HepG2 (cell line): ENCODE data around the gene DDI2. TPM values are rescaled to one million over a fixed set of nuclear protein-coding genes. Genes with fewer than 3 reads are reported as not detected.
A peak's percentile ranks its signal among the peaks of the same experiment; 100 is the strongest.

ENCODE experiments used
- CCAR2 ChIP-seq: fragments of 200-400 bp; formaldehyde crosslinking; optimal IDR thresholded peaks from 2 replicates; pipeline ENCODE3; 2018; ENCODE audit warnings: low read depth, mild to moderate bottlenecking, low read length, moderate library complexity
- CCDC6 ChIP-seq: sonication (generic); formaldehyde crosslinking; IDR thresholded peaks from 2 replicates; pipeline ENCODE4 v1.8.1; 2022; ENCODE audit warnings: mild to moderate bottlenecking, missing genetic modification reagents, moderate library complexity
- CEBPB ChIP-seq: IDR thresholded peaks from 2 replicates; pipeline ENCODE4 v1.6.1; 2011; ENCODE audit warnings: low read depth, low read length, improper control_type of control experiment, borderline replicate concordance
- FOSL1 ChIP-seq: sonication (generic); formaldehyde crosslinking; IDR thresholded peaks from 2 replicates; pipeline ENCODE4 v1.9.0; 2021; ENCODE audit warnings: missing genetic modification reagents, borderline replicate concordance
- HNRNPLL ChIP-seq: fragments of 200-400 bp; formaldehyde crosslinking; IDR thresholded peaks from 2 replicates; pipeline ENCODE4 v1.6.1; 2017; ENCODE audit warnings: mild to moderate bottlenecking, low read depth, low read length; ENCODE audit not compliant: poor library complexity, severe bottlenecking
- HNRNPUL1 ChIP-seq: fragments of 200-400 bp; formaldehyde crosslinking; IDR thresholded peaks from 2 replicates; pipeline ENCODE4 v1.6.1; 2017; ENCODE audit warnings: low read depth, mild to moderate bottlenecking, low read length, moderate library complexity
- KAT2B ChIP-seq: fragments of 150-350 bp; IDR thresholded peaks from 2 replicates; pipeline ENCODE4 v1.6.1; 2014; ENCODE audit warnings: low read depth, low read length, borderline replicate concordance
- KAT8 ChIP-seq: IDR thresholded peaks from 2 replicates; pipeline ENCODE4 v1.6.1; 2016; ENCODE audit warnings: missing genetic modification reagents, missing compliant biosample characterization
- KDM3A ChIP-seq: IDR thresholded peaks from 2 replicates; pipeline ENCODE4 v1.6.1; 2018; ENCODE audit warnings: low read depth, missing compliant biosample characterization
- XBP1 ChIP-seq: sonication (generic); formaldehyde crosslinking; IDR thresholded peaks from 2 replicates; pipeline ENCODE4 v1.5.0; 2020; ENCODE audit warnings: missing genetic modification reagents
- ZNF207 ChIP-seq: fragments of 450-650 bp; IDR thresholded peaks from 2 replicates; pipeline ENCODE4 v1.6.1; 2016; ENCODE audit warnings: antibody characterized with exemption, borderline replicate concordance
- ZNF543 ChIP-seq: sonication (generic); formaldehyde crosslinking; IDR thresholded peaks from 2 replicates; pipeline ENCODE4 v1.4.0; 2020; ENCODE audit warnings: mild to moderate bottlenecking, missing genetic modification reagents
- ZNF747 ChIP-seq: sonication (generic); formaldehyde crosslinking; IDR thresholded peaks from 2 replicates; pipeline ENCODE4 v1.8.1; 2023; ENCODE audit warnings: missing genetic modification reagents, mild to moderate bottlenecking, borderline replicate concordance
- ZNF792 ChIP-seq: IDR thresholded peaks from 2 replicates; pipeline ENCODE4 v1.6.1; 2016
- polyA plus RNA-seq, 8 experiments: library from polyadenylated mRNA; depleted of rRNA in 3 of 8; stranded (reverse) in 7 of 8; unstranded in 1 of 8; fragments of >200 nt; fragmentation: Illumina TruSeq in 4 of 8; extraction: Trizol in 4 of 8; gene quantifications; 2 replicates each; pipeline versions ENCODE4 v1.2.1 to v1.2.3, GENCODE V29; 2011 to 2016; ENCODE audit warnings: low read depth in 4 of 8, missing spikeins in 1 of 8, mixed read lengths in 1 of 8; ENCODE audit not compliant: insufficient read depth in 1 of 8
- total RNA-seq, 5 experiments: library from RNA; depleted of rRNA; stranded (reverse); fragments of >200 nt; fragmentation: Illumina TruSeq; extraction: Trizol; gene quantifications; 2 replicates each; pipeline ENCODE4 v1.2.3, GENCODE V29; 2016; ENCODE audit warnings: low read depth in 1 of 5
- TF ChIP-seq, protein P1 (sequence below): sonication (generic); formaldehyde crosslinking; conservative IDR thresholded peaks from 2 replicates; pipeline ENCODE4 v1.8.0; 2022; ENCODE audit warnings: missing genetic modification reagents
- TF ChIP-seq, protein P2 (sequence below): sonication (generic); formaldehyde crosslinking; IDR thresholded peaks from 2 replicates; pipeline ENCODE4 v1.8.0; 2022; ENCODE audit warnings: missing genetic modification reagents, mild to moderate bottlenecking, moderate library complexity, borderline replicate concordance
- TF ChIP-seq, protein P3 (sequence below): sonication (generic); formaldehyde crosslinking; IDR thresholded peaks from 2 replicates; pipeline ENCODE4 v1.4.0; 2020; ENCODE audit warnings: missing genetic modification reagents, mild to moderate bottlenecking, borderline replicate concordance
- TF ChIP-seq, protein P4 (sequence below): sonication (generic); formaldehyde crosslinking; IDR thresholded peaks from 2 replicates; pipeline ENCODE4 v1.5.0; 2020; ENCODE audit warnings: missing genetic modification reagents

The DDI2 gene
- total and polyA plus RNA-seq, 2 of the 13 experiments (the other 11 are each of a cell fraction or from before 2014, with no cell fraction given): 8.5 to 25.7 TPM

DNA sequence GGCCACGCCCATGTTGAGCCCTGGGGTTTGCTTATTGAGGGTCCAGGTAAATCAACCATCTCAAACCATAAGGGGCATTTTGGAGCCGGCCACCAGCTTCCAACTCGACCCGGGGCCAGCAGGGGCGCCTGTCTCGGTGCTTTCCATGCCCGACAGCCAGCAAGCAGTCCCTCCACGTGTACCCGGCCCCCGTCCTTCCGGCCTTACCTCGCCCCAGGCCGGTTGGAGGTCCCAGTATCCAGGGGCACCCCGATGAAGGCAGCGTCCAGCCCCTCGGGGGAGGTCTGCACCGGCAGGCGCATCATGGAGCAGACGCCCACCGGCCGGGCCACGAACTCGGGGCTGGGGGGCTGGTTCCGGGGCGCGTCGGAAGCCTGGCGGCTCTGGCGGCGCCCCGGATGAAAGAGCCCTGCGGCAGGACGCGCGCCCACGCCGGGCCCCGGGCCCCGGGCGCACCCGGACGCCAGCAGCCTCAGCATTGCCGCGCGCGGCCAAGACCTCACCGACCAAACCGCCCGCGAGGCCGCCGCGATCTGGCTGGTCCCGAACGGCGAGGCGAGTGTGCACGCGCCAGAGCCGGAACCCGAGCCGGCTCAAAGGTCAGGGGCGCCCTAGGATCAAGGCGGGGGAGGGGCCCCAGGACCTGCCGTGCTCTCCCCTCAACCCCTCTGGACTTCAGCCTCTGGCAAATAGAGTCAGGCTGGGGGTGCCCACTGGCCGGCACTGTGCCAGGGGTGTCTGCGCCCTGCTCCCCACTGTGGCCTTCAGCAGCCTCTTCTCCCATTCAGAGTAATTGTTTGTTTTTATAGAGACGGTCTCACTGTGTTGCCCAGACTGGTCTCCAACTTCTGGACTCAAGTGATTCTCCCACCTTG, 32.5 kb upstream of the DDI2 start, which contains the start of gene AGMAT (continued):
- TF ChIP-seq, protein P1, sequence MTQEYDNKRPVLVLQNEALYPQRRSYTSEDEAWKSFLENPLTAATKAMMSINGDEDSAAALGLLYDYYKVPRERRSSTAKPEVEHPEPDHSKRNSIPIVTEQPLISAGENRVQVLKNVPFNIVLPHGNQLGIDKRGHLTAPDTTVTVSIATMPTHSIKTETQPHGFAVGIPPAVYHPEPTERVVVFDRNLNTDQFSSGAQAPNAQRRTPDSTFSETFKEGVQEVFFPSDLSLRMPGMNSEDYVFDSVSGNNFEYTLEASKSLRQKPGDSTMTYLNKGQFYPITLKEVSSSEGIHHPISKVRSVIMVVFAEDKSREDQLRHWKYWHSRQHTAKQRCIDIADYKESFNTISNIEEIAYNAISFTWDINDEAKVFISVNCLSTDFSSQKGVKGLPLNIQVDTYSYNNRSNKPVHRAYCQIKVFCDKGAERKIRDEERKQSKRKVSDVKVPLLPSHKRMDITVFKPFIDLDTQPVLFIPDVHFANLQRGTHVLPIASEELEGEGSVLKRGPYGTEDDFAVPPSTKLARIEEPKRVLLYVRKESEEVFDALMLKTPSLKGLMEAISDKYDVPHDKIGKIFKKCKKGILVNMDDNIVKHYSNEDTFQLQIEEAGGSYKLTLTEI (CRISPR knock-in tag): no peak
- TF ChIP-seq XBP1 (CRISPR knock-in tag) (no peak), CCDC6 (CRISPR knock-in tag) (no peak; the same call in none of the 2 replicates), CCAR2 (no peak), FOSL1 (CRISPR knock-in tag) (no peak), HNRNPLL (peak; percentile 38), ZNF792 (CRISPR knock-in tag) (peak; percentile 76), KDM3A (CRISPR knock-in tag) (peak; percentile 98), HNRNPUL1 (no peak), CEBPB (no peak), ZNF543 (CRISPR knock-in tag) (peak; percentile 98), ZNF747 (CRISPR knock-in tag) (peak; percentile 93), ZNF207 (no peak), KAT2B (no peak), KAT8 (CRISPR knock-in tag) (peak; percentile 77)
- TF ChIP-seq, protein P2, sequence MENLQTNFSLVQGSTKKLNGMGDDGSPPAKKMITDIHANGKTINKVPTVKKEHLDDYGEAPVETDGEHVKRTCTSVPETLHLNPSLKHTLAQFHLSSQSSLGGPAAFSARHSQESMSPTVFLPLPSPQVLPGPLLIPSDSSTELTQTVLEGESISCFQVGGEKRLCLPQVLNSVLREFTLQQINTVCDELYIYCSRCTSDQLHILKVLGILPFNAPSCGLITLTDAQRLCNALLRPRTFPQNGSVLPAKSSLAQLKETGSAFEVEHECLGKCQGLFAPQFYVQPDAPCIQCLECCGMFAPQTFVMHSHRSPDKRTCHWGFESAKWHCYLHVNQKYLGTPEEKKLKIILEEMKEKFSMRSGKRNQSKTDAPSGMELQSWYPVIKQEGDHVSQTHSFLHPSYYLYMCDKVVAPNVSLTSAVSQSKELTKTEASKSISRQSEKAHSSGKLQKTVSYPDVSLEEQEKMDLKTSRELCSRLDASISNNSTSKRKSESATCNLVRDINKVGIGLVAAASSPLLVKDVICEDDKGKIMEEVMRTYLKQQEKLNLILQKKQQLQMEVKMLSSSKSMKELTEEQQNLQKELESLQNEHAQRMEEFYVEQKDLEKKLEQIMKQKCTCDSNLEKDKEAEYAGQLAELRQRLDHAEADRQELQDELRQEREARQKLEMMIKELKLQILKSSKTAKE (CRISPR knock-in tag): peak; percentile 59; the same call in 1 of the 2 replicates
- TF ChIP-seq, protein P3, sequence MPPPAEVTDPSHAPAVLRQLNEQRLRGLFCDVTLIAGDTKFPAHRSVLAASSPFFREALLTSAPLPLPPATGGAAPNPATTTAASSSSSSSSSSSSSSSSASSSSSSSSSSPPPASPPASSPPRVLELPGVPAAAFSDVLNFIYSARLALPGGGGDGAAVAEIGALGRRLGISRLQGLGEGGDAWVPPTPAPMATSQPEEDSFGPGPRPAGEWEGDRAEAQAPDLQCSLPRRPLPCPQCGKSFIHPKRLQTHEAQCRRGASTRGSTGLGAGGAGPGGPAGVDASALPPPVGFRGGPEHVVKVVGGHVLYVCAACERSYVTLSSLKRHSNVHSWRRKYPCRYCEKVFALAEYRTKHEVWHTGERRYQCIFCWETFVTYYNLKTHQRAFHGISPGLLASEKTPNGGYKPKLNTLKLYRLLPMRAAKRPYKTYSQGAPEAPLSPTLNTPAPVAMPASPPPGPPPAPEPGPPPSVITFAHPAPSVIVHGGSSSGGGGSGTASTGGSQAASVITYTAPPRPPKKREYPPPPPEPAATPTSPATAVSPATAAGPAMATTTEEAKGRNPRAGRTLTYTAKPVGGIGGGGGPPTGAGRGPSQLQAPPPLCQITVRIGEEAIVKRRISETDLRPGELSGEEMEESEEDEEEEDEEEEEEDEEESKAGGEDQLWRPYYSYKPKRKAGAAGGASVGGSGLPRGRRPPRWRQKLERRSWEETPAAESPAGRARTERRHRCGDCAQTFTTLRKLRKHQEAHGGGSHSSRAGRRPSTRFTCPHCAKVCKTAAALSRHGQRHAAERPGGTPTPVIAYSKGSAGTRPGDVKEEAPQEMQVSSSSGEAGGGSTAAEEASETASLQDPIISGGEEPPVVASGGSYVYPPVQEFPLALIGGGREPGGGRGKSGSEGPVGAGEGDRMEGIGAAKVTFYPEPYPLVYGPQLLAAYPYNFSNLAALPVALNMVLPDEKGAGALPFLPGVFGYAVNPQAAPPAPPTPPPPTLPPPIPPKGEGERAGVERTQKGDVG (CRISPR knock-in tag): no peak
- TF ChIP-seq, protein P4, sequence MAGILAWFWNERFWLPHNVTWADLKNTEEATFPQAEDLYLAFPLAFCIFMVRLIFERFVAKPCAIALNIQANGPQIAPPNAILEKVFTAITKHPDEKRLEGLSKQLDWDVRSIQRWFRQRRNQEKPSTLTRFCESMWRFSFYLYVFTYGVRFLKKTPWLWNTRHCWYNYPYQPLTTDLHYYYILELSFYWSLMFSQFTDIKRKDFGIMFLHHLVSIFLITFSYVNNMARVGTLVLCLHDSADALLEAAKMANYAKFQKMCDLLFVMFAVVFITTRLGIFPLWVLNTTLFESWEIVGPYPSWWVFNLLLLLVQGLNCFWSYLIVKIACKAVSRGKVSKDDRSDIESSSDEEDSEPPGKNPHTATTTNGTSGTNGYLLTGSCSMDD: no peak
